Stomach (tissue), 9 donors: ENCODE results near the gene ZBTB7A. TPM values are rescaled to one million over a fixed set of nuclear protein-coding genes. Genes with fewer than 3 reads are reported as not detected.

ENCODE experiments used
- DNase-seq, 2 donors: peaks; one replicate each; pipeline versions ENCODE4 v3.0.0 to v3.0.0-alpha.2; 2013 to 2019
- H3K27ac ChIP-seq, 5 donors: fragments of 200-600 bp in 4 of 5; sonication (generic) in 4 of 5; one replicate each; pipeline ENCODE4 v1.5.1; 2013 to 2019; ENCODE audit warnings: mild to moderate bottlenecking in 1 of 5, moderate library complexity in 1 of 5
- H3K27me3 ChIP-seq, 3 donors: fragments of 200-600 bp; sonication (generic); one replicate each; pipeline ENCODE4 v1.5.1; 2017 to 2019; ENCODE audit warnings: mixed run types in 1 of 3
- H3K36me3 ChIP-seq, 4 donors: fragments of 200-600 bp; sonication (generic); 1 replicate in 3 of 4; 2 replicates in 1 of 4; pipeline ENCODE4 v1.5.1; 2016 to 2019
- H3K4me1 ChIP-seq, 4 donors: fragments of 200-600 bp; sonication (generic); one replicate each; pipeline ENCODE4 v1.5.1; 2016 to 2019
- H3K4me3 ChIP-seq, 4 donors: fragments of 200-600 bp; sonication (generic) in 3 of 4; one replicate each; pipeline ENCODE4 v1.5.1; 2016 to 2019; ENCODE audit warnings: mild to moderate bottlenecking in 1 of 4
- H3K9me3 ChIP-seq, 4 donors: fragments of 200-600 bp; sonication (generic); one replicate each; pipeline ENCODE4 v1.5.1; 2016 to 2019
- CTCF ChIP-seq, 7 experiments: fragments of 450-650 bp in 4 of 7; fragments of 200-600 bp in 3 of 7; sonication (generic) in 3 of 7; IDR thresholded peaks; one replicate each; pipeline ENCODE4 v1.5.1; 2016 to 2019; ENCODE audit warnings: antibody characterized with exemption in 7 of 7, control low read depth in 2 of 7, mild to moderate bottlenecking in 1 of 7
- EP300 ChIP-seq: sonication (generic); formaldehyde crosslinking; IDR thresholded peaks from one replicate; pipeline ENCODE4 v1.6.1; 2017; ENCODE audit warnings: antibody characterized with exemption
- POLR2A ChIP-seq, 4 donors: fragments of 450-650 bp; IDR thresholded peaks; one replicate each; pipeline ENCODE4 v1.6.1; 2016; ENCODE audit warnings: antibody characterized with exemption in 4 of 4, control low read depth in 2 of 4, mild to moderate bottlenecking in 1 of 4, moderate library complexity in 1 of 4
- POLR2AphosphoS5 ChIP-seq, 3 donors: sonication (generic); formaldehyde crosslinking; IDR thresholded peaks; one replicate each; pipeline ENCODE4 v1.6.1; 2016; ENCODE audit warnings: antibody characterized with exemption in 3 of 3
- WGBS, 5 donors: extraction: QIAGEN DNeasy Blood & Tissue Kit in 3 of 5; methylation state at CpG; one replicate each; pipeline versions ENCODE4 v1.1.5 to v1.1.7; 2013 to 2018; 5-methylcytosine and 5-hydroxymethylcytosine counted together
- intact Hi-C: fragments of 100-400 bp; cut with DNase I; formaldehyde crosslinking; loops from one replicate; pipeline ENCODE4 v1.15.1; 2023; ENCODE audit warnings: low total_unique reads
- polyA plus RNA-seq, 3 donors: library from polyadenylated mRNA; stranded (reverse); fragments of 200-250 nt; gene quantifications; one replicate each; pipeline ENCODE4 v1.2.3, GENCODE V29; 2013
- total RNA-seq, 5 donors: library from RNA; depleted of rRNA; stranded (reverse); fragments of >200 nt; gene quantifications; one replicate each; pipeline versions ENCODE4 v1.1.0 to v1.2.3, GENCODE V29; 2014 to 2016
- donor health status: healthy with polysubstance abuse.
- donor health status: Bipolar disorder and iron deficiency.
- donor health status: healthy.

ZBTB7A gene
- total and polyA plus RNA-seq, 8 donors: 8.0 to 274 (median 35.5) TPM

GRCh38 chr19:4067396-4068046 is 822 bp upstream of the ZBTB7A start:
- H3K27ac ChIP-seq: peak overlapping the region; percentile 96 to 100 (median 98)
- intact Hi-C loops: no loop called here
- 1 to 2% (median 1%) methylated on average over 37 to 58 of the region's 58 CpGs for WGBS, 5 donors

GRCh38 chr19:4066176-4066606 is 508 bp downstream of the ZBTB7A start:
- Histone ChIP-seq H3K9me3 (no peaks in the 10 kb centered on the region), H3K27me3 (no peaks in the 10 kb centered on the region), H3K4me3 (peak overlapping the region; percentile 94 to 100 (median 100)), H3K4me1 (peaks cover 40 to 55% (median 48%) of the 10 kb centered on the region in 4 donors), H3K27ac (peak overlapping the region; percentile 96 to 100 (median 98)), H3K36me3 (peaks cover 0 to 18% (median 0%) of the 10 kb centered on the region in 4 donors)
- TF ChIP-seq EP300 (no peak), POLR2AphosphoS5 (IDR thresholded peaks at IDR 0.05) (no peak), CTCF (IDR thresholded peaks at IDR 0.05) (no peak), POLR2A (IDR thresholded peaks at IDR 0.05) (no peak)
- intact Hi-C loops: no loop called here
- DNase-seq: no peak
- WGBS, 5 donors: 0 to 8% (median 0%) methylated on average over 1 to 31 of the region's 31 CpGs

More at GRCh38 chr19:4067396-4068046, 822 bp upstream of the ZBTB7A start:
- H3K36me3 ChIP-seq: peaks cover 0 to 10% (median 0%) of the 10 kb centered on the region in 4 donors
- peak in 1 of 2 donors; percentile 77 for DNase-seq
- no peaks in the 10 kb centered on the region for H3K27me3 ChIP-seq
- no peak for TF ChIP-seq POLR2A (IDR thresholded peaks at IDR 0.05)
- TF ChIP-seq CTCF (IDR thresholded peaks at IDR 0.05): no peak
- no peak for TF ChIP-seq EP300
- TF ChIP-seq POLR2AphosphoS5 (IDR thresholded peaks at IDR 0.05): no peak
- peak overlapping the region; percentile 94 to 100 (median 100) for H3K4me3 ChIP-seq
- H3K9me3 ChIP-seq: no peaks in the 10 kb centered on the region
- H3K4me1 ChIP-seq: peaks cover 27 to 42% (median 34%) of the 10 kb centered on the region in 4 donors

GRCh38 chr19:4065430-4066175 is 1.1 kb downstream of the ZBTB7A start:
- H3K4me1 ChIP-seq: peaks cover 46 to 61% (median 54%) of the 10 kb centered on the region in 4 donors

More at GRCh38 chr19:4065430-4066175, 1.1 kb downstream of the ZBTB7A start:
- intact Hi-C loops: no loop called here
- WGBS, 5 donors: 0 to 2% (median 0%) methylated on average over 13 to 88 of the region's 98 CpGs; no CpG with 5 or more reads in 1 of the 5 donors
- peak; percentile 97 to 99 for DNase-seq
- TF ChIP-seq EP300 (no peak), CTCF (IDR thresholded peaks at IDR 0.05) (peak in 1 of 7 experiments; percentile 28), POLR2A (IDR thresholded peaks at IDR 0.05) (no peak), POLR2AphosphoS5 (IDR thresholded peaks at IDR 0.05) (peak in 1 of 3 donors; percentile 76)
- H3K36me3 ChIP-seq: peaks cover 0 to 18% (median 0%) of the 10 kb centered on the region in 4 donors
- no peaks in the 10 kb centered on the region for H3K9me3 ChIP-seq
- peak overlapping the region; percentile 94 to 100 (median 100) for H3K4me3 ChIP-seq
- H3K27me3 ChIP-seq: no peaks in the 10 kb centered on the region
- H3K27ac ChIP-seq: peak overlapping the region; percentile 95 to 100 (median 98)
